Osteocyte (in vitro differentiated cells): ENCODE measurements around the gene CISD3. TPM values are rescaled to one million over a fixed set of nuclear protein-coding genes. Genes with fewer than 3 reads are reported as not detected.
A peak's percentile ranks its signal among the peaks of the same experiment; 100 is the strongest.

Experiments used
- DNase-seq: peaks from one replicate; pipeline ENCODE4 v3.0.0; 2021; ENCODE audit warnings: mixed read lengths; ENCODE audit not compliant: unreplicated experiment; ENCODE audit errors: extremely low spot score
- H3K27ac Mint-ChIP-seq: one replicate; pipeline ENCODE4 v1.8.0; 2021; ENCODE audit warnings: mild to moderate bottlenecking, mixed read lengths; ENCODE audit not compliant: unreplicated experiment
- H3K27me3 Mint-ChIP-seq: one replicate; pipeline ENCODE4 v1.8.0; 2021; ENCODE audit warnings: mixed read lengths; ENCODE audit not compliant: unreplicated experiment
- H3K36me3 Mint-ChIP-seq: one replicate; pipeline ENCODE4 v1.8.0; 2021; ENCODE audit warnings: mixed read lengths; ENCODE audit not compliant: unreplicated experiment
- H3K4me1 Mint-ChIP-seq: one replicate; pipeline ENCODE4 v1.8.0; 2021; ENCODE audit warnings: mixed read lengths; ENCODE audit not compliant: unreplicated experiment
- H3K4me3 Mint-ChIP-seq: one replicate; pipeline ENCODE4 v1.8.0; 2021; ENCODE audit warnings: mild to moderate bottlenecking, moderate library complexity, mixed read lengths; ENCODE audit not compliant: unreplicated experiment
- H3K9me3 Mint-ChIP-seq: one replicate; pipeline ENCODE4 v1.8.0; 2021; ENCODE audit warnings: mixed read lengths; ENCODE audit not compliant: unreplicated experiment
- total RNA-seq: library from RNA; stranded (reverse); gene quantifications from 2 replicates; pipeline ENCODE4 v1.2.1, GENCODE V29; 2021
- TF ChIP-seq, protein P1 (sequence below): fragments of 200-600 bp; sonication (generic); IDR thresholded peaks from 2 replicates; pipeline ENCODE4 v1.5.0; 2021; ENCODE audit warnings: antibody characterized with exemption, mild to moderate bottlenecking, moderate library complexity

CISD3 gene
- total RNA-seq, 1 donor from 2014 or later: 16.7 TPM

GRCh38 chr17:38739305-38739704 is 9.2 kb downstream of the CISD3 start:
- no peak overlapping the region for H3K27ac Mint-ChIP-seq
- H3K36me3 Mint-ChIP-seq: peaks cover 18% of the 10 kb centered on the region
- H3K4me1 Mint-ChIP-seq: peaks cover 34% of the 10 kb centered on the region
- TF ChIP-seq, protein P1, sequence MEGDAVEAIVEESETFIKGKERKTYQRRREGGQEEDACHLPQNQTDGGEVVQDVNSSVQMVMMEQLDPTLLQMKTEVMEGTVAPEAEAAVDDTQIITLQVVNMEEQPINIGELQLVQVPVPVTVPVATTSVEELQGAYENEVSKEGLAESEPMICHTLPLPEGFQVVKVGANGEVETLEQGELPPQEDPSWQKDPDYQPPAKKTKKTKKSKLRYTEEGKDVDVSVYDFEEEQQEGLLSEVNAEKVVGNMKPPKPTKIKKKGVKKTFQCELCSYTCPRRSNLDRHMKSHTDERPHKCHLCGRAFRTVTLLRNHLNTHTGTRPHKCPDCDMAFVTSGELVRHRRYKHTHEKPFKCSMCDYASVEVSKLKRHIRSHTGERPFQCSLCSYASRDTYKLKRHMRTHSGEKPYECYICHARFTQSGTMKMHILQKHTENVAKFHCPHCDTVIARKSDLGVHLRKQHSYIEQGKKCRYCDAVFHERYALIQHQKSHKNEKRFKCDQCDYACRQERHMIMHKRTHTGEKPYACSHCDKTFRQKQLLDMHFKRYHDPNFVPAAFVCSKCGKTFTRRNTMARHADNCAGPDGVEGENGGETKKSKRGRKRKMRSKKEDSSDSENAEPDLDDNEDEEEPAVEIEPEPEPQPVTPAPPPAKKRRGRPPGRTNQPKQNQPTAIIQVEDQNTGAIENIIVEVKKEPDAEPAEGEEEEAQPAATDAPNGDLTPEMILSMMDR: no peak
- no peak for DNase-seq
- no peaks in the 10 kb centered on the region for H3K27me3 Mint-ChIP-seq
- H3K9me3 Mint-ChIP-seq: no peaks in the 10 kb centered on the region
- H3K4me3 Mint-ChIP-seq: no peak overlapping the region

DNA sequence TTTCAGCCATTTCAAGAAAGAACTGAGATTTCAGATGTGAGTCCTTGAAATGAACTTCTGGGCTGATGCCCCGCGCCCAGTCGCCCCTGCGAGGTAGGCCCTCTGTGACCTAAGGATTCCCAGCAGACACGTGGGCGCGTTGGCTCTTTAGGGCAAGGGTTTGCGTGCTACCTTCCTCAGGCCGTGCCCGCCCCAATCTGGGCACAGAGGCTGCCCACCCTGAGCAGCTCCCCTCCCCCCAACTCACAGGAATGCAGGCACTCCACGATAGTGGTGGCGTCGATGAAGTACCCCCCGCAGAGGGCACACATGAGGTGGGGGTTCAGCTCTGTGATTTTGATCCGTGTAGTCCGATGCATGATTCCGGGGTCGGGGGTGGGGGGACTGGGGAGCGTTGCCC is 9.9 kb downstream of the CISD3 start:
- Mint-ChIP-seq H3K9me3 (no peaks in the 10 kb centered on the region), H3K36me3 (peaks cover 17% of the 10 kb centered on the region), H3K4me3 (no peak overlapping the region), H3K27me3 (no peaks in the 10 kb centered on the region), H3K4me1 (peaks cover 39% of the 10 kb centered on the region), H3K27ac (no peak overlapping the region)
- TF ChIP-seq, protein P1: no peak
- DNase-seq: no peak

GRCh38 chr17:38740806-38741205 is 10.7 kb downstream of the CISD3 start:
- Mint-ChIP-seq H3K36me3 (peaks cover 14% of the 10 kb centered on the region), H3K4me1 (peaks cover 42% of the 10 kb centered on the region), H3K27ac (peak overlapping the region; percentile 91), H3K4me3 (no peak overlapping the region), H3K27me3 (no peaks in the 10 kb centered on the region), H3K9me3 (no peaks in the 10 kb centered on the region)
- DNase-seq: no peak
- TF ChIP-seq, protein P1: no peak

DNA sequence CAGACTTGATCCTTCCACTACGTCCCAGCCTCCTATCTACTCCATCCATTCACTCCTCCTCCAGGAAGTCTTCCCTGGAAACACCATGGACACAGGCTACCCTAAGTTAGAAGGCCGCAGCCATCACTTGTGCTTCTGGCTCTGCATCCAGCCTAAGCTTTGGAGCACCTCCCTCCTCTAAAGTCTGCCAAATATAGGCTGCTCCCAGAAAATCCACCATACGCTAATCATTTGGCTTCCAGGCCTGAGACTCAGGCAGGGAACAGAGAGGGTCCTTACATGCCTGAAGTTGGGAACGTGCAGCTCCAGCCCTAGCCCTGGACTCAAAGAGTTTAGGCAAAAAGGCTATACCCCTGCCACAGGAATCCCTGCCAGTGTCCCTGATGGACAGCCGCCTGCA is 11.3 kb downstream of the CISD3 start:
- TF ChIP-seq, protein P1: no peak
- Mint-ChIP-seq H3K27ac (peak overlapping the region; percentile 91), H3K36me3 (peaks cover 14% of the 10 kb centered on the region), H3K4me1 (peaks cover 49% of the 10 kb centered on the region), H3K9me3 (no peaks in the 10 kb centered on the region), H3K27me3 (no peaks in the 10 kb centered on the region), H3K4me3 (no peak overlapping the region)
- DNase-seq: no peak

GRCh38 chr17:38741921-38742410 is 11.8 kb downstream of the CISD3 start:
- Mint-ChIP-seq H3K4me1 (peaks cover 53% of the 10 kb centered on the region), H3K27ac (peak overlapping the region; percentile 91)

More at GRCh38 chr17:38741921-38742410, 11.8 kb downstream of the CISD3 start:
- DNase-seq: no peak
- H3K36me3 Mint-ChIP-seq: peaks cover 14% of the 10 kb centered on the region
- H3K27me3 Mint-ChIP-seq: no peaks in the 10 kb centered on the region
- H3K4me3 Mint-ChIP-seq: no peak overlapping the region
- H3K9me3 Mint-ChIP-seq: no peaks in the 10 kb centered on the region
- TF ChIP-seq, protein P1: no peak
